ENCODE data around the gene WIF1.

The WIF1 gene

GRCh38 chr12:65019696-65020234, 101.3 kb downstream of the WIF1 start:
- no peak for DNase-seq

- no peak for DNase-seq
Observed at GRCh38 chr12:65016881-65017650, 104.0 kb downstream of the WIF1 start.

GRCh38 chr12:65015850-65016249, 105.3 kb downstream of the WIF1 start:
- no peak for DNase-seq

GRCh38 chr12:65014504-65015271, 106.4 kb downstream of the WIF1 start:
- no peak for DNase-seq

GRCh38 chr12:65010437-65010836, 110.7 kb downstream of the WIF1 start:
- DNase-seq, result no peak

DNA sequence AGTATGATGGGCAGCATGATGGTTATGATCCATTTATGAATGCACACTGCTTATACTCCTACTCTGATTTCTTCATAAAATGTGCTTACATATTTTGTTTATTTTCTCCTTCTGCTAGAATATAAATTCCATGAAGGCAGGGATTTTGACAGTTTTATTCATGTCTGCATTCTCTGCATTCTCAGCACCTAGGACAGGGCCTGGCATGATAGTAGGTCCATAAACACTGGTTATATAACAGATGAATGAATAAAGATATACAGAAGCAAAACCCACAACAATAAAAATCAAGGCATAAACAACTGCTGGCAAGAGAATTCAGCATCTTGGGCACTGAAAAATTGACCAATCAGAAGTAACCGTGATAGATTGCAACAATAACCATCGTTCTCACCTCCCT, 115.4 kb downstream of the WIF1 start:
- no peak for DNase-seq

GRCh38 chr12:65004270-65004669, 116.8 kb downstream of the WIF1 start:
- no peak for DNase-seq

Measured in AML-193 (cell line).